ENCODE measurements around the gene LRRTM2. TPM values are rescaled to one million over a fixed set of nuclear protein-coding genes. Genes with fewer than 3 reads are reported as not detected.

Gene LRRTM2
- total and polyA plus RNA-seq, 2 donors (not counting 1 experiment from before 2014, with no cell fraction given) = 0.01 TPM; not detected in 1

DNA sequence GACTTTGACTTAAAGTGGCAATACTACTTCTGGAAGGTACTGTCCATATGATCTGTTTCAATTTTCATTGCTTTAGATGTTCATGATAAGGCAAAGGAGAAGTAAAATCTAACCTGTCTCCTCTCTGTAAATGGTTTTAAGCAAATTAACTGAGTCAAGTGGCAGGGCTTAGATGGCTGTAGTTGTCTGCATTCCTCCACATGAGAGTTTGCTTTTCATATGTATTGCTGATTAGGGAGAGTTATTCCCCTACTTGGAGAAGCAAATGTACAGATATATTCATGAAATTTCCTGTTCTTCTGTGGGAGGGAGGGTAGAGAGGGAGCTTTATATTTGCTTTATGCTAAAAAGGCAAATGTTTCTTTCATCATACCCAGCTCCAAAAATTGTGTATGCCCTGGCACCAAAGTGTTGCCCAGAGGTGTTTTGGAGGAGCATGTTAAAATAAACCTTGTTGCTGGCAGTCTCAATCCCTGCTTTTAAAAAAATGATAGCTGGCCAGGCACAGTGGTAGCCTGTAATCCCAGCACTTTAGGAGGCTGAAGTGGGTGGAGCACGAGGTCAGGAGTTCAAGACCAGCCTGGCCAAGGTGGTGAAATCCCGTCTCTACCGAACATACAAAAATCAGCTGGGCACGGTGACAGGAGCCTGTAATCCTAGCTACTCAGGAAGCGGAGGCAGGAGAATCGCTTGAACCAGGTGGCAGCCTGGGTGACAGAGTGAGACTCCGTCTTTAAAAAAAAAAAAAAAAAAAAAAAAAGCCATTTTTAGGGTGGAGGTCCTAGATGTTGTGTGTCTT is 3.5 kb upstream of the LRRTM2 start:
- intact Hi-C loops (cut with micrococcal nuclease) = no loop called here
- H2AFZ ChIP-seq (ENCODE audit: insufficient read depth, low read depth, low read length, poor library complexity, severe bottlenecking) = no peak overlapping the region
- H4K20me1 ChIP-seq (ENCODE audit: control insufficient read depth, insufficient read depth, low read length, poor library complexity, severe bottlenecking) = no peaks in the 10 kb centered on the region
- POLR2A ChIA-PET = no interaction called here
- no peak overlapping the region for H3K27ac Mint-ChIP-seq
- no peak overlapping the region for H3K9ac ChIP-seq (ENCODE audit: low read length)
- H3K4me3 Mint-ChIP-seq = no peak overlapping the region
- ATAC-seq (ENCODE audit: low read depth) = no peak
- H3K4me1 Mint-ChIP-seq = peaks cover 16% of the 10 kb centered on the region
- no peaks in the 10 kb centered on the region for H3K36me3 ChIP-seq (replicated peaks in 1 of 2; ENCODE audit: control extremely low read depth in 1 of 2, control insufficient read depth in 1 of 2, extremely low read depth in 1 of 2, insufficient read depth in 2 of 2, low read length in 1 of 2)
- WGBS (ENCODE audit: insufficient coverage) = 98% methylated on average over 4 of the region's 7 CpGs
- H3K79me2 ChIP-seq (ENCODE audit: control insufficient read depth, insufficient read depth, low read length) = no peaks in the 10 kb centered on the region
- no peak overlapping the region for H3K4me2 ChIP-seq (replicated peaks; ENCODE audit: low read depth, low read length, poor library complexity, severe bottlenecking)
- peaks cover 0 to 5% of the 10 kb centered on the region in 2 donors for H3K4me1 ChIP-seq (ENCODE audit: control insufficient read depth in 2 of 2, insufficient read depth in 2 of 2, low read length in 2 of 2)
- H3K27me3 Mint-ChIP-seq = no peaks in the 10 kb centered on the region
- peaks cover 4% of the 10 kb centered on the region for H3K9me3 Mint-ChIP-seq (ENCODE audit: insufficient read depth)
- no peak overlapping the region for H3K27ac ChIP-seq (ENCODE audit: low read length in 2 of 2)
- no peak overlapping the region for H3K4me3 ChIP-seq (ENCODE audit: control extremely low read depth in 1 of 5, extremely low read depth in 1 of 5, insufficient read depth in 1 of 5, low read depth in 2 of 5, low read length in 4 of 5)
- CTCF ChIA-PET = no interaction called here
- DNase-seq = no peak
- H3K27me3 ChIP-seq (replicated peaks in 1 of 4; ENCODE audit: control extremely low read depth in 1 of 4, control insufficient read depth in 3 of 4, insufficient read depth in 4 of 4, low read length in 3 of 4) = no peaks in the 10 kb centered on the region
- H3K9me3 ChIP-seq (ENCODE audit: control extremely low read depth in 1 of 3, control insufficient read depth in 2 of 3, insufficient read depth in 1 of 3, low read length in 2 of 3) = no peaks in the 10 kb centered on the region
- TF ChIP-seq EZH2 (IDR thresholded peaks at IDR 0.05; ENCODE audit: borderline replicate concordance, insufficient read depth, low read depth, low read length, poor library complexity, severe bottlenecking) = no peak
- TF ChIP-seq, protein P1, sequence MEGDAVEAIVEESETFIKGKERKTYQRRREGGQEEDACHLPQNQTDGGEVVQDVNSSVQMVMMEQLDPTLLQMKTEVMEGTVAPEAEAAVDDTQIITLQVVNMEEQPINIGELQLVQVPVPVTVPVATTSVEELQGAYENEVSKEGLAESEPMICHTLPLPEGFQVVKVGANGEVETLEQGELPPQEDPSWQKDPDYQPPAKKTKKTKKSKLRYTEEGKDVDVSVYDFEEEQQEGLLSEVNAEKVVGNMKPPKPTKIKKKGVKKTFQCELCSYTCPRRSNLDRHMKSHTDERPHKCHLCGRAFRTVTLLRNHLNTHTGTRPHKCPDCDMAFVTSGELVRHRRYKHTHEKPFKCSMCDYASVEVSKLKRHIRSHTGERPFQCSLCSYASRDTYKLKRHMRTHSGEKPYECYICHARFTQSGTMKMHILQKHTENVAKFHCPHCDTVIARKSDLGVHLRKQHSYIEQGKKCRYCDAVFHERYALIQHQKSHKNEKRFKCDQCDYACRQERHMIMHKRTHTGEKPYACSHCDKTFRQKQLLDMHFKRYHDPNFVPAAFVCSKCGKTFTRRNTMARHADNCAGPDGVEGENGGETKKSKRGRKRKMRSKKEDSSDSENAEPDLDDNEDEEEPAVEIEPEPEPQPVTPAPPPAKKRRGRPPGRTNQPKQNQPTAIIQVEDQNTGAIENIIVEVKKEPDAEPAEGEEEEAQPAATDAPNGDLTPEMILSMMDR (IDR thresholded peaks at IDR 0.05) = no peak

- Histone ChIP-seq H2AFZ (ENCODE audit: insufficient read depth, low read depth, low read length, poor library complexity, severe bottlenecking) (no peak overlapping the region), H3K27ac (ENCODE audit: low read length in 2 of 2) (no peak overlapping the region), H3K4me1 (ENCODE audit: control insufficient read depth in 2 of 2, insufficient read depth in 2 of 2, low read length in 2 of 2) (no peaks in the 10 kb centered on the region), H3K36me3 (replicated peaks in 1 of 2; ENCODE audit: control extremely low read depth in 1 of 2, control insufficient read depth in 1 of 2, extremely low read depth in 1 of 2, insufficient read depth in 2 of 2, low read length in 1 of 2) (no peaks in the 10 kb centered on the region), H3K27me3 (replicated peaks in 1 of 4; ENCODE audit: control extremely low read depth in 1 of 4, control insufficient read depth in 3 of 4, insufficient read depth in 4 of 4, low read length in 3 of 4) (no peaks in the 10 kb centered on the region), H3K9me3 (ENCODE audit: control extremely low read depth in 1 of 3, control insufficient read depth in 2 of 3, insufficient read depth in 1 of 3, low read length in 2 of 3) (no peaks in the 10 kb centered on the region), H4K20me1 (ENCODE audit: control insufficient read depth, insufficient read depth, low read length, poor library complexity, severe bottlenecking) (no peaks in the 10 kb centered on the region), H3K79me2 (ENCODE audit: control insufficient read depth, insufficient read depth, low read length) (no peaks in the 10 kb centered on the region), H3K9ac (ENCODE audit: low read length) (no peak overlapping the region), H3K4me2 (replicated peaks; ENCODE audit: low read depth, low read length, poor library complexity, severe bottlenecking) (no peak overlapping the region), H3K4me3 (ENCODE audit: control extremely low read depth in 1 of 5, extremely low read depth in 1 of 5, insufficient read depth in 1 of 5, low read depth in 2 of 5, low read length in 4 of 5) (no peak overlapping the region)
- CTCF ChIA-PET = interaction anchor here (1.4 kb wide), 1 partner anchor 8 kb away, joined by 3 read pairs; no protein-coding TSS in a partner anchor
- Mint-ChIP-seq H3K9me3 (ENCODE audit: insufficient read depth) (peaks cover 4% of the 10 kb centered on the region), H3K27ac (no peak overlapping the region), H3K4me3 (no peak overlapping the region), H3K27me3 (no peaks in the 10 kb centered on the region), H3K4me1 (peaks cover 5% of the 10 kb centered on the region)
- TF ChIP-seq, protein P1 (IDR thresholded peaks at IDR 0.05) = no peak
- no peak for TF ChIP-seq EZH2 (IDR thresholded peaks at IDR 0.05; ENCODE audit: borderline replicate concordance, insufficient read depth, low read depth, low read length, poor library complexity, severe bottlenecking)
- no peak for ATAC-seq (ENCODE audit: low read depth)
- POLR2A ChIA-PET = no interaction called here
- intact Hi-C loops (cut with micrococcal nuclease) = no loop called here
- DNase-seq = no peak
- 100% methylated on average over 2 of the region's 4 CpGs for WGBS (ENCODE audit: insufficient coverage)
Measured at GRCh38 chr5:138876811-138877210, 1.7 kb upstream of the LRRTM2 start.
